Upper lobe of left lung (tissue), 4 donors: Measurements from ENCODE around the gene ZBTB39.
"Not testable (repeated sequence)": the region's sequence is repeated elsewhere in the genome, so short reads cannot be mapped to it uniquely, and the experiment has no call there.

Experiments
- CTCF ChIP-seq, 6 experiments: fragments of 450-650 bp in 4 of 6; fragments of 200-600 bp in 2 of 6; sonication (generic) in 2 of 6; IDR thresholded peaks; one replicate each; pipeline ENCODE4 v1.5.1; 2016 to 2019; ENCODE audit warnings: antibody characterized with exemption in 6 of 6
- POLR2A ChIP-seq, 4 donors: fragments of 450-650 bp; IDR thresholded peaks; one replicate each; pipeline ENCODE4 v1.5.1; 2016 to 2017; ENCODE audit warnings: antibody characterized with exemption in 4 of 4, mild to moderate bottlenecking in 2 of 4
- POLR2AphosphoS5 ChIP-seq, 2 donors: sonication (generic); formaldehyde crosslinking; IDR thresholded peaks; one replicate each; pipeline ENCODE4 v1.5.1; 2017; ENCODE audit warnings: antibody characterized with exemption in 2 of 2

- TF ChIP-seq CTCF, POLR2A, POLR2AphosphoS5 (IDR thresholded peaks at IDR 0.05): not testable (repeated sequence)
These were observed 41.2 kb downstream of the ZBTB39 start for GRCh38 chr12:56965124-56965523.
